ENCODE results near the gene PYGL. TPM values are rescaled to one million over a fixed set of nuclear protein-coding genes. Genes with fewer than 3 reads are reported as not detected.
"Not testable (repeated sequence)": the region's sequence is repeated elsewhere in the genome, so short reads cannot be mapped to it uniquely, and the experiment has no call there.

PYGL gene
- total RNA-seq, 4 donors from 2014 or later, result 18.5 to 39.7 (median 27.4) TPM

- peaks cover 0 to 31% of the 10 kb centered on the region in 2 donors for H3K36me3 ChIP-seq
- no peaks in the 10 kb centered on the region for H3K9me3 ChIP-seq
- WGBS, 2 donors (ENCODE audit: low coverage in 1 of 2), result 70 to 76% methylated on average over 3 of the region's 3 CpGs
- ATAC-seq, result no peak
- no peaks in the 10 kb centered on the region for H3K27me3 ChIP-seq
- H3K4me1 ChIP-seq, result no peaks in the 10 kb centered on the region
- no peak for TF ChIP-seq EP300 (IDR thresholded peaks at IDR 0.05)
- TF ChIP-seq POLR2AphosphoS5 (IDR thresholded peaks at IDR 0.05), result no peak
- no peak for TF ChIP-seq POLR2A (IDR thresholded peaks at IDR 0.05)
- TF ChIP-seq, protein P1, sequence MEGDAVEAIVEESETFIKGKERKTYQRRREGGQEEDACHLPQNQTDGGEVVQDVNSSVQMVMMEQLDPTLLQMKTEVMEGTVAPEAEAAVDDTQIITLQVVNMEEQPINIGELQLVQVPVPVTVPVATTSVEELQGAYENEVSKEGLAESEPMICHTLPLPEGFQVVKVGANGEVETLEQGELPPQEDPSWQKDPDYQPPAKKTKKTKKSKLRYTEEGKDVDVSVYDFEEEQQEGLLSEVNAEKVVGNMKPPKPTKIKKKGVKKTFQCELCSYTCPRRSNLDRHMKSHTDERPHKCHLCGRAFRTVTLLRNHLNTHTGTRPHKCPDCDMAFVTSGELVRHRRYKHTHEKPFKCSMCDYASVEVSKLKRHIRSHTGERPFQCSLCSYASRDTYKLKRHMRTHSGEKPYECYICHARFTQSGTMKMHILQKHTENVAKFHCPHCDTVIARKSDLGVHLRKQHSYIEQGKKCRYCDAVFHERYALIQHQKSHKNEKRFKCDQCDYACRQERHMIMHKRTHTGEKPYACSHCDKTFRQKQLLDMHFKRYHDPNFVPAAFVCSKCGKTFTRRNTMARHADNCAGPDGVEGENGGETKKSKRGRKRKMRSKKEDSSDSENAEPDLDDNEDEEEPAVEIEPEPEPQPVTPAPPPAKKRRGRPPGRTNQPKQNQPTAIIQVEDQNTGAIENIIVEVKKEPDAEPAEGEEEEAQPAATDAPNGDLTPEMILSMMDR (IDR thresholded peaks at IDR 0.05), result no peak
- H3K27ac ChIP-seq, result no peak overlapping the region
- H3K4me3 ChIP-seq, result no peak overlapping the region
Observed at GRCh38 chr14:50901361-50901760, 42.9 kb downstream of the PYGL start.

DNA sequence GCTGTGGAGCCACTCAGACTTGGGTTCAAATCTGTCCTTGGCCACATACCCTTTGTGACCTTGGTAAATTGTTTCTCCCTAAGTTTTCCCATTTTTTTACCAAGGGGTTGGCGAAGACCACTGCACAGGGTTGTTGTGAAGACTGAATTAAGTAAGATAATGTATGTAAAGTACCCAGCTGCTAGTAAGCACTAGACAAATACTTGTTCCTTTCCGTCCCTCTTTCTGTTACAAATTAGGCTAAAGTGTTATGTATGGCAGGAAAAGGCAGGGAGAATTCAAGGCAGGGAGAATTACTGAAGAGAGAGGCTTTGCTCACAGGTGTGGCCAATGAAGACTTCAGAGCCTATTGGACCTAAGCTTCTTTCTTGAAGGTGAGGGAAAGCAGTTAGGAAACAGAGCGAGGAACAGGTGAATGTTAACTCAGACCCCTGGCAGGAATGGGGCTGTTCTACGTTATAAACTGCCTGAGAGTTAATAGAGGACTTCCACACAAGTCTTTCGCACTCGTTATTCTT, 46.6 kb downstream of the PYGL start:
- no peak overlapping the region for H3K27ac ChIP-seq
- H3K4me3 ChIP-seq, result no peak overlapping the region
- TF ChIP-seq EP300 (IDR thresholded peaks at IDR 0.05), result no peak
- no peak for TF ChIP-seq POLR2AphosphoS5 (IDR thresholded peaks at IDR 0.05)
- no peak for TF ChIP-seq POLR2A (IDR thresholded peaks at IDR 0.05)
- TF ChIP-seq, protein P1 (IDR thresholded peaks at IDR 0.05), result no peak
- no peaks in the 10 kb centered on the region for H3K27me3 ChIP-seq
- no peaks in the 10 kb centered on the region for H3K9me3 ChIP-seq
- no peaks in the 10 kb centered on the region for H3K4me1 ChIP-seq
- WGBS, 2 donors (ENCODE audit: low coverage in 1 of 2), result 95 to 100% methylated on average over 1 to 6 of the region's 6 CpGs
- ATAC-seq, result no peak
- peaks cover 0 to 3% of the 10 kb centered on the region in 2 donors for H3K36me3 ChIP-seq

DNA sequence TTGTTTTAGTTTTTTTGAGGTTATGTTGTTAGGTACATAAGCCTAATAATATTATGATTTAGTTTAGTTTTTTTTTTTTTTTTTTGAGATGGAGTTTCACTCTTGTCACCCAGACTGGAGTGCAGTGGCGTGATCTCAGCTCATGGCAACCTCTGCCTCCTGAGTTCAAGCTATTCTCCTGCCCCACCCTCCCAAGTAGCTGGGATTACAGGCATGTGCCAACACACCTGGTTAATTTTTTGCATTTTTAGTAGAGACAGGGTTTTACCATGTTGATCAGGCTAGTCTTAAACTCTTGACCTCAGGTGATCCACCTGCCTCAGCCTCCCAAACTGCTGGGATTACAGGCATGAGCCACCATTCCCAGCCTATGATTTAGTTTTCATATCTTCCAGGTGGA, 47.3 kb downstream of the PYGL start:
- H3K36me3 ChIP-seq, ATAC-seq: not testable (repeated sequence)
- WGBS, 2 donors (ENCODE audit: low coverage in 1 of 2), result 100% methylated on average over 1 of the region's 1 CpG

GRCh38 chr14:50896421-50896820, 47.9 kb downstream of the PYGL start:
- H3K27ac ChIP-seq, H3K4me3 ChIP-seq, H3K27me3 ChIP-seq, H3K36me3 ChIP-seq, ATAC-seq, H3K9me3 ChIP-seq, H3K4me1 ChIP-seq: not testable (repeated sequence)
- WGBS, 2 donors (ENCODE audit: low coverage in 1 of 2), result 100% methylated on average over 1 to 3 of the region's 7 CpGs

More for the DNA sequence above, 47.3 kb downstream of the PYGL start:
- H3K4me3 ChIP-seq, H3K27ac ChIP-seq, H3K27me3 ChIP-seq, H3K4me1 ChIP-seq, H3K9me3 ChIP-seq: not testable (repeated sequence)

DNA sequence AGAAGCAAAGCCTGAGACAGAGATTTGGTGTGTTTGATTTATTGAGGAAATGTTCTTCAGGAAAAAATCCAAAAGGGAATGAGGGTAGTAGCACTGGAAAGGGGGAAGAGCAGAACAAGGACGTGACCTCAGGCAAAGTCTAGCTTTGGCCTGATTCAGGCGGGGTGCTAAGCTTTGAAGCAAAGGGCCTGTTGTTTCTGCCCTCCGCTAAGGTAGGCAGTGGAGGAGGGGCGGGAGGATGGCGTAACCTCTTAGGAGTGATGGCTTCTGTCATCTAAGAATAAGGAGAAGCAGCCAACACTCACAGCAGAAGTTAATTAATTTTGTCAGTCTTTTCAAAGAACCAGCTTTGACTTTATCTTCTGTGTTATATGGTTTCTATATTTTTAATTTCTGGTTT, 52.0 kb downstream of the PYGL start:
- ATAC-seq, result no peak
- H3K27ac ChIP-seq, result no peak overlapping the region
- no peaks in the 10 kb centered on the region for H3K27me3 ChIP-seq
- H3K36me3 ChIP-seq, result no peaks in the 10 kb centered on the region
- H3K4me3 ChIP-seq, result no peak overlapping the region
- no peaks in the 10 kb centered on the region for H3K4me1 ChIP-seq
- no peaks in the 10 kb centered on the region for H3K9me3 ChIP-seq
- TF ChIP-seq POLR2AphosphoS5 (IDR thresholded peaks at IDR 0.05) (no peak), POLR2A (IDR thresholded peaks at IDR 0.05) (no peak), EP300 (IDR thresholded peaks at IDR 0.05) (no peak)
- TF ChIP-seq, protein P1 (IDR thresholded peaks at IDR 0.05), result no peak
- 69 to 80% methylated on average over 1 to 5 of the region's 5 CpGs for WGBS, 2 donors (ENCODE audit: low coverage in 1 of 2)

- no peak overlapping the region for H3K4me3 ChIP-seq
- no peaks in the 10 kb centered on the region for H3K4me1 ChIP-seq
- no peak for ATAC-seq
- no peaks in the 10 kb centered on the region for H3K9me3 ChIP-seq
- no peaks in the 10 kb centered on the region for H3K36me3 ChIP-seq
- TF ChIP-seq, protein P1 (IDR thresholded peaks at IDR 0.05), result no peak
- TF ChIP-seq EP300 (IDR thresholded peaks at IDR 0.05) (no peak), POLR2A (IDR thresholded peaks at IDR 0.05) (no peak), POLR2AphosphoS5 (IDR thresholded peaks at IDR 0.05) (no peak)
- no peak overlapping the region for H3K27ac ChIP-seq
- H3K27me3 ChIP-seq, result peaks cover 5% of the 10 kb centered on the region
Observed at GRCh38 chr14:50887476-50887875, 56.8 kb downstream of the PYGL start.

All from gastroesophageal sphincter (tissue), 4 donors.